Thyroid gland (tissue), 4 donors: ENCODE measurements around the gene GPRIN2.
"Not testable (repeated sequence)": the region's sequence is repeated elsewhere in the genome, so short reads cannot be mapped to it uniquely, and the experiment has no call there.

ENCODE experiments used
- POLR2A ChIP-seq, 2 donors: fragments of 450-650 bp; IDR thresholded peaks; one replicate each; pipeline ENCODE4 v1.6.1; 2017; ENCODE audit warnings: antibody characterized with exemption in 2 of 2, mild to moderate bottlenecking in 2 of 2, moderate library complexity in 1 of 2
- TF ChIP-seq, protein P1 (sequence below), 6 experiments: fragments of 200-600 bp in 3 of 6; fragments of 450-650 bp in 3 of 6; sonication (generic) in 3 of 6; IDR thresholded peaks; one replicate each; pipeline ENCODE4 v1.5.1; 2016 to 2019; ENCODE audit warnings: antibody characterized with exemption in 6 of 6, mild to moderate bottlenecking in 2 of 6, inconsistent platforms in 1 of 6, moderate library complexity in 1 of 6

- TF ChIP-seq, protein P1, sequence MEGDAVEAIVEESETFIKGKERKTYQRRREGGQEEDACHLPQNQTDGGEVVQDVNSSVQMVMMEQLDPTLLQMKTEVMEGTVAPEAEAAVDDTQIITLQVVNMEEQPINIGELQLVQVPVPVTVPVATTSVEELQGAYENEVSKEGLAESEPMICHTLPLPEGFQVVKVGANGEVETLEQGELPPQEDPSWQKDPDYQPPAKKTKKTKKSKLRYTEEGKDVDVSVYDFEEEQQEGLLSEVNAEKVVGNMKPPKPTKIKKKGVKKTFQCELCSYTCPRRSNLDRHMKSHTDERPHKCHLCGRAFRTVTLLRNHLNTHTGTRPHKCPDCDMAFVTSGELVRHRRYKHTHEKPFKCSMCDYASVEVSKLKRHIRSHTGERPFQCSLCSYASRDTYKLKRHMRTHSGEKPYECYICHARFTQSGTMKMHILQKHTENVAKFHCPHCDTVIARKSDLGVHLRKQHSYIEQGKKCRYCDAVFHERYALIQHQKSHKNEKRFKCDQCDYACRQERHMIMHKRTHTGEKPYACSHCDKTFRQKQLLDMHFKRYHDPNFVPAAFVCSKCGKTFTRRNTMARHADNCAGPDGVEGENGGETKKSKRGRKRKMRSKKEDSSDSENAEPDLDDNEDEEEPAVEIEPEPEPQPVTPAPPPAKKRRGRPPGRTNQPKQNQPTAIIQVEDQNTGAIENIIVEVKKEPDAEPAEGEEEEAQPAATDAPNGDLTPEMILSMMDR (IDR thresholded peaks at IDR 0.05), result not testable (repeated sequence)
- not testable (repeated sequence) for TF ChIP-seq POLR2A (IDR thresholded peaks at IDR 0.05)
Observed at GRCh38 chr10:46579378-46579777, 22.9 kb upstream of the GPRIN2 start.
